ENCODE results near the gene KCNN1. TPM values are rescaled to one million over a fixed set of nuclear protein-coding genes. Genes with fewer than 3 reads are reported as not detected.

The KCNN1 gene
- total and polyA plus RNA-seq, 9 of the 15 experiments (the other 6 are each of a cell fraction or from before 2014, with no cell fraction given) = 0.01 to 6.2 (median 0.72) TPM

DNA sequence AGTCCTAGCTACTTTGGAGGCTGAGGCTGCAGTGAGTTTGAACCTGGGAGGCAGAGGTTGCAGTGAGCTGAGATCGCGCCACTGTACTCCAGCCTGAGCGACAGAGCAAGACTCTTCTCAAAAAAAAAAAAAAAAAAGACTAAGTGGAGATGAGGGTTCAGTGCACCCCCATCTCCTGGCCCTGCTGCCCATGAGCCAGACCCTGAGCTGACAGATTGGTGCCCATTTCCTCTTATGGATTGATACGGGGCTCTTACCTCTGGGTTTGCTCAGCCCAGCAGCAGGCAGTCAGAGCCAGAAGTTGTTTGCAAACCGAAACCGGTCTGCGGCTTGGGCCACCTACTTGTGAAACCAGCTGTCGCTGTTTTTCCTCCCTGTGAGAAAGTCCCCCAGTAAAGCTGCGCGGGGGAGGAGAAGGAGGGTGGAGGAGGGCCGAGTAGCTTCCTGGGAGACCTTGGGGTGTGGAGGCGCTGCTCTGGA, 78.0 kb downstream of the KCNN1 start (continued):
- TF ChIP-seq, protein P1, sequence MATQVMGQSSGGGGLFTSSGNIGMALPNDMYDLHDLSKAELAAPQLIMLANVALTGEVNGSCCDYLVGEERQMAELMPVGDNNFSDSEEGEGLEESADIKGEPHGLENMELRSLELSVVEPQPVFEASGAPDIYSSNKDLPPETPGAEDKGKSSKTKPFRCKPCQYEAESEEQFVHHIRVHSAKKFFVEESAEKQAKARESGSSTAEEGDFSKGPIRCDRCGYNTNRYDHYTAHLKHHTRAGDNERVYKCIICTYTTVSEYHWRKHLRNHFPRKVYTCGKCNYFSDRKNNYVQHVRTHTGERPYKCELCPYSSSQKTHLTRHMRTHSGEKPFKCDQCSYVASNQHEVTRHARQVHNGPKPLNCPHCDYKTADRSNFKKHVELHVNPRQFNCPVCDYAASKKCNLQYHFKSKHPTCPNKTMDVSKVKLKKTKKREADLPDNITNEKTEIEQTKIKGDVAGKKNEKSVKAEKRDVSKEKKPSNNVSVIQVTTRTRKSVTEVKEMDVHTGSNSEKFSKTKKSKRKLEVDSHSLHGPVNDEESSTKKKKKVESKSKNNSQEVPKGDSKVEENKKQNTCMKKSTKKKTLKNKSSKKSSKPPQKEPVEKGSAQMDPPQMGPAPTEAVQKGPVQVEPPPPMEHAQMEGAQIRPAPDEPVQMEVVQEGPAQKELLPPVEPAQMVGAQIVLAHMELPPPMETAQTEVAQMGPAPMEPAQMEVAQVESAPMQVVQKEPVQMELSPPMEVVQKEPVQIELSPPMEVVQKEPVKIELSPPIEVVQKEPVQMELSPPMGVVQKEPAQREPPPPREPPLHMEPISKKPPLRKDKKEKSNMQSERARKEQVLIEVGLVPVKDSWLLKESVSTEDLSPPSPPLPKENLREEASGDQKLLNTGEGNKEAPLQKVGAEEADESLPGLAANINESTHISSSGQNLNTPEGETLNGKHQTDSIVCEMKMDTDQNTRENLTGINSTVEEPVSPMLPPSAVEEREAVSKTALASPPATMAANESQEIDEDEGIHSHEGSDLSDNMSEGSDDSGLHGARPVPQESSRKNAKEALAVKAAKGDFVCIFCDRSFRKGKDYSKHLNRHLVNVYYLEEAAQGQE (IDR thresholded peaks at IDR 0.05; ENCODE audit: borderline replicate concordance) = peak; percentile 76
- TF ChIP-seq, protein P1 (CRISPR knock-in tag; IDR thresholded peaks at IDR 0.05; ENCODE audit: low read depth) = no peak

Data from K562 (cell line).